HUES64 (cell line): Measurements from ENCODE around the gene GLT6D1.
"Not testable (repeated sequence)": the region's sequence is repeated elsewhere in the genome, so short reads cannot be mapped to it uniquely, and the experiment has no call there.

Experiments
- H3K27ac ChIP-seq: 2 replicates; pipeline ENCODE4 v1.7.0; 2013; ENCODE audit warnings: low read depth, low read length, inconsistent platforms
- H3K27me3 ChIP-seq: 2 replicates; pipeline ENCODE4 v1.6.1; 2013; ENCODE audit warnings: mild to moderate bottlenecking, low read length; ENCODE audit not compliant: insufficient read depth
- H3K36me3 ChIP-seq: 2 replicates; pipeline ENCODE4 v1.6.1; 2013; ENCODE audit warnings: mild to moderate bottlenecking, low read length; ENCODE audit not compliant: insufficient read depth
- H3K4me1 ChIP-seq: 2 replicates; pipeline ENCODE4 v1.6.1; 2013; ENCODE audit warnings: mild to moderate bottlenecking, low read length, moderate library complexity; ENCODE audit not compliant: insufficient read depth
- H3K4me3 ChIP-seq: 2 replicates; pipeline ENCODE4 v1.5.1; 2013; ENCODE audit warnings: mild to moderate bottlenecking, low read length, moderate library complexity
- H3K9ac ChIP-seq: 2 replicates; pipeline ENCODE4 v1.6.1; 2013; ENCODE audit warnings: mild to moderate bottlenecking, low read depth, low read length
- H3K9me3 ChIP-seq: 2 replicates; pipeline ENCODE4 v1.6.1; 2013; ENCODE audit warnings: low read depth, low read length; ENCODE audit not compliant: insufficient read depth
- WGBS: fragments of 150-250, 120-280 bp; methylation state at CpG from one replicate; pipeline ENCODE4 v1.1.7; 2013; ENCODE audit warnings: missing lambda C conversion rate; 5-methylcytosine and 5-hydroxymethylcytosine counted together

Gene GLT6D1

DNA sequence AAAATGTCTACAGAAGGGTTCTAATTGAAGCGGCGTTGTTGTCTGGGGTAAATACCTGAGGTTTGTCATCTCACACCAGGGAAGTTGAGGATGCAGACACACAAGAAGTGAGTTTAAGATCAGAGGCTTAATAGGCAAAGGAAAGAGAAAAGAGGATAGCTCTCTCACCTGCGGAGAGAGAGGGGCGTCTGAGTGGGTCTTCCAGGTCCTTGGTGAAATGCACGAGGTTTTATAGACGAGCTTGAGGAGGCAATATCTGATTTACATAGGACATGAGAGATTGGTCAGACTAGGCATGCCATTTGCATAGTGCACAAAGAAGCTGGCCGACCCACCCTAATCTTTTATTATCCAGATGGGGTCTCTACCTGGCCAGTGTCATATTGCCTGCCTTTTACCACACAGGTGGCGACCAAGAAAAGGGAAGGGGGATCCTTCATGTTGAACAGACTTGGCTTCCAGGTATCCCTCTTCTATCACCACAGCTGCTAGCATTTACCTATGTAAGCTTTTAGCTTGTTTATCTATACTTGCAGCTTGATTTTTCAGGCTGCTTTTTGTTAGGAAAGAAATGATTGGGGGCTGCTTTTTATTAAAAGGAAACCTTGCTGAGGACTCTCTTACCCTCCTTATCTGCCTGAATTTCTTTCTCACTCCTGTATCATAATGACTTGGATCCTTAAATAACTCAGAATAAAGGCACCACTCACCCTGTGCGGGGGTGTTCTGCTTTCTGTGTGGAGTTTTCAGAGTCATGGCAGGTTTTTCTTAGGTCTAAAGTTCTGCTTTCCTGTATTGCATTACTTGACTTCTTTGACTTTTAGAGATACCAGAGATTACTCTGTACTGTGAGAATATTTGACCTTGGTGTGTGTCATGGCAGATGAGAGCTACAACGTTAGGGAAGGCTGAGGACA, 9.4 kb upstream of the GLT6D1 start:
- H3K27me3 ChIP-seq = no peaks in the 10 kb centered on the region
- H3K27ac ChIP-seq = peak overlapping the region; percentile 48; the same call in 1 of the 2 replicates
- H3K9me3 ChIP-seq = peaks cover 92% of the 10 kb centered on the region
- H3K4me3 ChIP-seq = no peak overlapping the region
- H3K4me1 ChIP-seq = no peaks in the 10 kb centered on the region
- no peak overlapping the region for H3K9ac ChIP-seq
- WGBS = 86% methylated on average over 10 of the region's 10 CpGs
- no peaks in the 10 kb centered on the region for H3K36me3 ChIP-seq

DNA sequence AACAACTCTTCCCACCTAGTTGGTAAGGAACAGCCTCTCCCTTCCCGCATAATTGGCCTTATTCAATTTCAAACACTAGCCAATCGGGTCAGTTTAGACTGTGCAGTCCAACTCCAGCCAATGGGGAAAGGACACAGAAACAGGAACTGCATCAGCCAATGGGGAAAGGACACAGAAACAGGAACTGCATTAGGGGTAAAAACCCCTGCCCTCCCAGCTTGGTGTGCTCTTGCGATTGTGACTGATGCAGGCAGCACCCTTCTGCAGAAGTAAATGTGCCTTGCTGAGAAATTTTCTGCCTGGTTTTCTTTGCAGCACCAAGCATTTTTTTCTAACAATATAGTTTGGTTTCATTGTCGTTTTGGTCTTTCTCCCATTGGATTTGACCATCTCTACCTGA, 8.5 kb upstream of the GLT6D1 start:
- peaks cover 91% of the 10 kb centered on the region for H3K9me3 ChIP-seq
- no peaks in the 10 kb centered on the region for H3K36me3 ChIP-seq
- no peak overlapping the region for H3K9ac ChIP-seq
- 91% methylated on average over 4 of the region's 4 CpGs for WGBS
- H3K4me1 ChIP-seq = no peaks in the 10 kb centered on the region
- H3K27me3 ChIP-seq = no peaks in the 10 kb centered on the region
- H3K4me3 ChIP-seq = no peak overlapping the region
- no peak overlapping the region for H3K27ac ChIP-seq

DNA sequence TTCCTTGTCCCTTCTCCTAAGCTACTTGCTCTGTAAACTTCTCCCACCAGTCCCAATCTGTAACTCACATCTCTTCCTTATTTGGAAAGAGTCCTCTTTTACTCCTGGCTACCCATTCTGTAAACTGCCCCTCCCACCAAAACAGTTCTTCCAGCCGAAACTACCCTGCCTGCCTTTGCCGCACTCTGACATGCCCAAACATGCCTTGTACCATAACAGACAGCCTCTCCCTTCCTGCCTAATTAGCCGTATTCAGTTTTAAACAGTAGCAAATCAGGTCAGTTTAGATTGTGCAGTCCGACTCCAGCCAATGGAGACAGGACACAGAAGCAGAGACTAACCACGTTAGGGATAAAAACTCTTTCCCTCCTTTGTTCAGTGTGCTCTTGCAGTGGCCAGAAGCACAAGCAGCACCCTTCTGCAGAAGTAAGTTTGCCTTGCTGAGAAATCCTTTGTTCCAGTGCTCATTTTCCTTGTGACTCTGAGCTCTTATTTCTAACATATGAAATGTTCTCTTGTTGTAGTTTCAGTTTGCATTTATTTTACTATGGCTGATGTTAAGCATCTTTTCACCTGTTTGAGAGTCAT, 5.4 kb upstream of the GLT6D1 start:
- H3K9ac ChIP-seq = no peak overlapping the region
- no peak overlapping the region for H3K27ac ChIP-seq
- no peaks in the 10 kb centered on the region for H3K4me1 ChIP-seq
- no peaks in the 10 kb centered on the region for H3K36me3 ChIP-seq
- 91% methylated on average over 5 of the region's 5 CpGs for WGBS
- no peak overlapping the region for H3K4me3 ChIP-seq
- no peaks in the 10 kb centered on the region for H3K27me3 ChIP-seq
- peaks cover 64% of the 10 kb centered on the region for H3K9me3 ChIP-seq

DNA sequence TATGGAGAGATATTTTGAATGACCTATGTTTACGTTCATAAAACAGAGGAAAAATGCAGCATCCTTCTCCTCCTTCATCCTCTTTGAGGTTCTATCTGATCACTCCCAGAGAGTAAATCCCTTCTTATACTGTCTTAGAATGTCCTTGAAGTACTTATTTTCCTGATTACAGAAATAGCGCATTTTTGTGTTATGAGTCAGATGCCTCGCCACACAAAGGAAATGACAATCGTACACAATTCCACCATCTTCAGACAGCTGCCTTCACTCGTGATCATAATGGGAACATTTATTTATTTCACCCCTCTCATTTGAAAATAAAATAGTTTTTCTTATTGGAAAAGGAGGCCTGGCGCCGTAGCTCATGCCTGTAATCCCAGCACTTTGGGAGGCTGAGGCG, 2.4 kb upstream of the GLT6D1 start:
- H3K9me3 ChIP-seq = peaks cover 42% of the 10 kb centered on the region
- no peaks in the 10 kb centered on the region for H3K36me3 ChIP-seq
- no peak overlapping the region for H3K4me3 ChIP-seq
- H3K4me1 ChIP-seq = no peaks in the 10 kb centered on the region
- H3K27me3 ChIP-seq = no peaks in the 10 kb centered on the region
- no peak overlapping the region for H3K27ac ChIP-seq
- 89% methylated on average over 8 of the region's 8 CpGs for WGBS
- H3K9ac ChIP-seq = no peak overlapping the region

DNA sequence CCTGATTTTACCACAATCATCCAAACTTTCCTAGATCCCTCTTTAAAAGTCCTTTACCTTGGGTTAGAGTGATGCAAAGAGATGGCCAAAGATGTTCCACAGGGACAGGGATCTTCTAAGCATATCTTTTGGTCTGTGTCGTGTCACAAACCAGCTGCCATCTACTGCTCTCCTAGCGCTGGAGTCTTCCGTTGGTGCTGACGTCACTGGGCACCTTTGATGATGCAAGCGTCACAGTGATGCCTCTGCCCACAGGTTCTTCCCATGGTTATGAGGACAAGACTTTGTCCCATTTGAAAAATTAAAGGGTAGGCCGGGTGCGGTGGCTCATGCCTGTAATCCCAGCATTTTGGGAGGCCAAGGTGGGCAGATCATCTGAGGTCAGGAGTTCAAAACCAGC, 1.7 kb upstream of the GLT6D1 start:
- H3K36me3 ChIP-seq = no peaks in the 10 kb centered on the region
- H3K27ac ChIP-seq = no peak overlapping the region
- H3K9ac ChIP-seq = no peak overlapping the region
- 90% methylated on average over 7 of the region's 7 CpGs for WGBS
- no peak overlapping the region for H3K4me3 ChIP-seq
- peaks cover 38% of the 10 kb centered on the region for H3K9me3 ChIP-seq
- no peaks in the 10 kb centered on the region for H3K4me1 ChIP-seq
- H3K27me3 ChIP-seq = no peaks in the 10 kb centered on the region

DNA sequence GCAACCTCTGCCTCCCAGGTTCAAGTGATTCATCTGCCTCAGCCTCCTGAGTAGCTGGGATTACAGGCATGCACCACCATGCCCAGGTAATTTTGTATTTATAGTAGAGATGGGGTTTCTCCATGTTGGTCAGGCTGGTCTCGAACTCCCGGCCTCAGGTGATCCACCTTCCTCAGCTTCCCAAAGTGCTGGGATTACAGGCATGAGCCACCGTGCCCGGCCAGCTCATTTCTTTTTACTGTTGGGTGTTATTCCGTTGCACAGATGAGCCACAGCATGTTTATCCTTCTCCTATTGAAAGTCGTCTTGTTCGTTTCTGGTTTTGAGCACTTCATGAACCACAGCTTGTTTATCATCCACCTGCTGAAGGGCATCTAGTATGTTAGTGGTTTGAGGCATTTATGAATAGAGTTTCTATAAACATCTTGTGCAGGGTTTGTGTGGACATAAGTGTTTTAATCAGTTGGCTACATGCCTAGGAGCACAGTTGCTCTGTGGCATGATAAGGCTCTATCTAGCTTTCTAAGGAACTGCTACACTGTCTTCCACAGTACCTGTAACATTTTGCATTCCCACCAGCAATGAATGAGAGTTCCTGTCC, 2.3 kb downstream of the GLT6D1 start:
- not testable (repeated sequence) for H3K36me3 ChIP-seq, H3K27me3 ChIP-seq, H3K4me3 ChIP-seq, H3K4me1 ChIP-seq, H3K27ac ChIP-seq, H3K9ac ChIP-seq
- H3K9me3 ChIP-seq = peaks cover 16% of the 10 kb centered on the region
- 97% methylated on average over 7 of the region's 7 CpGs for WGBS

DNA sequence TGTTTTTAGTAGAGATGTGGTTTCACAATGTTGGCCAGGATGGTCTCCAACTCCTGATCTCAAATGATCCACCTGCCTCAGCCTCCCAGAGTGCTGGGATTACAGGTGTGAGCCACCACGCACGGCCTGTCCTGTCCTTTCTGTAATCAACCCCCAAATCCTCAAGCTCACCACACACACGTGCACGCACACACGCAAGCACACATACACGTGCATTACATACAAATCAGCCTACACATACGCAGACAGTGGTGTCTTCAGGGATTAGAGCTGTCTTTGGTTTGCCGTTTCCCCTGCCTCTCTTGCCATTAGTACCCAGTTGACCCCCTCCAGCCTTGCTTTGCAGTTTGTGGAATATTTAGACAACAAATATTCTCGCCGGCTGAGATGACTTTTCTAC, 6.5 kb downstream of the GLT6D1 start:
- H3K4me3 ChIP-seq = no peak overlapping the region

DNA sequence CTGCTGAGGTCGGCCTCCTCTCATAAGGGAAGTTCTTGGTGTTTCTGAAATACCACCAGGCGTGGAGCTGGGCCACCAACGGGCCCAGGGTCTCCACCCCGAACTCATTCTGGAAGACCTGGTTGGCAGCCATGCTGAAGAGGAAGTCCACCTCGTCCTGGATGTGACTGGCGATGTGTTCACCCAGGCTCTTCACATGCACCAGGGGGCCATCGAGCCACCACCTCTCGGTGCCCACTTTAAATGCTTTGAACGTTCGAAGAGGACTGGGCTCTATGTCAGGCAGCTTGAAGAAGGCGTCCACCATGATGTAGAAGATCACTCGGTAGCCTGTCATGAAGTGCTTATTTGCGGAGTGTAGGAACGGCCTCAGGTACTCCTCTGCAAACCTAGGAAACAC, 15.1 kb downstream of the GLT6D1 start:
- Histone ChIP-seq H3K4me1 (no peaks in the 10 kb centered on the region), H3K9me3 (peaks cover 13% of the 10 kb centered on the region; the same call in 1 of the 2 replicates), H3K36me3 (no peaks in the 10 kb centered on the region), H3K4me3 (no peak overlapping the region), H3K27me3 (no peaks in the 10 kb centered on the region), H3K27ac (no peak overlapping the region), H3K9ac (no peak overlapping the region)
- WGBS = 93% methylated on average over 14 of the region's 14 CpGs

More for the DNA sequence above, 6.5 kb downstream of the GLT6D1 start:
- WGBS = 92% methylated on average over 8 of the region's 10 CpGs
- H3K9me3 ChIP-seq = peaks cover 17% of the 10 kb centered on the region
- no peak overlapping the region for H3K27ac ChIP-seq
- H3K4me1 ChIP-seq = no peaks in the 10 kb centered on the region
- H3K9ac ChIP-seq = no peak overlapping the region
- no peaks in the 10 kb centered on the region for H3K27me3 ChIP-seq
- no peaks in the 10 kb centered on the region for H3K36me3 ChIP-seq

DNA sequence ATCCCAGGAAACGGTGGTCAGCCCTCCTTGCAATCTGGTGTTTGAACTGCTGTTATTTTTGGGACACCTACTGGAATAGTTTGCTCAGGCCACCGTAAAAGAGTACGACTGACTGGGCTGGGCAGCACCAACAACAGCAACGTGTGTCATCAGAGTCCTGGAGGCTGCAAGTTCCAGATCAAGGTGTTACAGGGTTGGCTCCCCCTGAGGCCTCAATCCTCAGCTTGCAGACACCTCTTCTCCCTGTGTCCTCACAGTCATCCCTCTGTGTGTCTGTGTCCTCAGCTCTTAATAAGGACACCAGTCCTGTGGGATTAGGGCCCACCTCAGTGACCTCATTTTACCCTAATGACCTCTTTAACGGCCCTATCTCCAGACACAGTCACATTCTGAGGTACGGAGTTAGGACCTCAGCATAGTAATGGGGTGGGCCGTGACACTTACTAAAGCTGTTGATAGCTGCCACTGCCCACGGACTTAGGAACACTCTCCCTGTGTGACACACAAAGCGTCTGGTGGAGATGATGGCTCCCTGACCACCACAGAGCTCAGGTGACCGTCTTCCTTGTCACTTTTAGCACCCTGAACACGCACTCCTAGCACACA, 16.8 kb downstream of the GLT6D1 start:
- Histone ChIP-seq H3K27ac (no peak overlapping the region), H3K36me3 (no peaks in the 10 kb centered on the region), H3K9me3 (peaks cover 6% of the 10 kb centered on the region; the same call in 1 of the 2 replicates), H3K9ac (no peak overlapping the region), H3K27me3 (no peaks in the 10 kb centered on the region), H3K4me3 (no peak overlapping the region), H3K4me1 (no peaks in the 10 kb centered on the region)
- 91% methylated on average over 11 of the region's 11 CpGs for WGBS

DNA sequence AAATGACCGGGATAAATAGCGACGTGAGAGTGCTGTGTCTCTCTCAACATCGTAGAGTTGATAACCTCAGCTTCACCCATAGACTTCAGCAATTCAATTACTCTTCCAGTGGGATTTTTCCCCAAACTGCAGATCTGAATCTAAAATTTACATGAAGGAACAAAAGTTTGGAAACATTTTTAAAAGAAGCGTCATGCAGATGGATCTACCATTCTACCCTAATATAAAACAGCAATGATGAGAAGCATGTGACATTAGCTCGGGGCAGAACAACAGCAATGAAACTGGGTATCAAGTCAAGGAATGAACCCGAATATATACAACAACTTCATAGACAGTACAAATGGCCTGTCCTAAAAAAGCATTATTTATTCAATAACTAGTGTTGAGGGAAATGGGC, 18.8 kb downstream of the GLT6D1 start:
- Histone ChIP-seq H3K27ac (no peak overlapping the region), H3K4me3 (no peak overlapping the region), H3K9ac (no peak overlapping the region), H3K27me3 (no peaks in the 10 kb centered on the region), H3K9me3 (no peaks in the 10 kb centered on the region), H3K4me1 (no peaks in the 10 kb centered on the region), H3K36me3 (no peaks in the 10 kb centered on the region)
- 93% methylated on average over 7 of the region's 7 CpGs for WGBS

DNA sequence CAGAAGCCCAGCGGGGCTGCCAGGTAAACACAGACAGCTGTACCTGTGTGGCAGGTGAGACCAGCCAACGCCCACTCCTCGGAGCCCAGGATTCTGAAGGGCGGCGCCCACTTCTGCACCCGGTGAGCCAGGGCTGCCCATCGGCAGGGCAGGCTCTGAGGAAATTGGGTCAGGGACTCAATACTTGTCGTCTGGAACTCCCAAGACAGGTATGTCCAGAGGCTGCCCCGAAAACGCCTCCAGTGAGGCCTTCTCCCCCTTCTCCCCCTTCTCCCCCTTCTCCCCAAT, 19.8 kb downstream of the GLT6D1 start:
- Histone ChIP-seq H3K4me1 (no peaks in the 10 kb centered on the region), H3K27me3 (no peaks in the 10 kb centered on the region), H3K9ac (no peak overlapping the region), H3K9me3 (no peaks in the 10 kb centered on the region), H3K4me3 (no peak overlapping the region), H3K27ac (no peak overlapping the region), H3K36me3 (no peaks in the 10 kb centered on the region)
- WGBS = 89% methylated on average over 10 of the region's 10 CpGs
